NCI-H2171 (cell line): ENCODE data around the gene PARD6G.

Experiments
- DNase-seq: peaks from one replicate; lab custom pipeline; 2025; lab: John Stamatoyannopoulos, UW

Gene PARD6G

GRCh38 chr18:80147037-80147417, 100.3 kb downstream of the PARD6G start:
- no peak for DNase-seq

GRCh38 chr18:80145196-80145804, 102.0 kb downstream of the PARD6G start:
- no peak for DNase-seq

GRCh38 chr18:80143881-80144280, 103.4 kb downstream of the PARD6G start:
- DNase-seq = no peak

- no peak for DNase-seq
Observed at GRCh38 chr18:80140455-80140985, 106.8 kb downstream of the PARD6G start.

GRCh38 chr18:80137976-80138375, 109.3 kb downstream of the PARD6G start:
- no peak for DNase-seq

GRCh38 chr18:80137137-80137536, 110.2 kb downstream of the PARD6G start:
- DNase-seq = no peak

- DNase-seq = no peak
Observed at GRCh38 chr18:80136679-80137078, 110.6 kb downstream of the PARD6G start.

GRCh38 chr18:80135136-80135535, 112.2 kb downstream of the PARD6G start:
- DNase-seq = no peak

GRCh38 chr18:80133124-80133523, 114.2 kb downstream of the PARD6G start:
- DNase-seq = no peak

- no peak for DNase-seq
Observed at GRCh38 chr18:80132180-80132812, 115.0 kb downstream of the PARD6G start.

- DNase-seq = no peak
Observed at GRCh38 chr18:80130555-80130954, 116.8 kb downstream of the PARD6G start.

- DNase-seq = no peak
Observed at GRCh38 chr18:80129672-80130367, 117.5 kb downstream of the PARD6G start.

GRCh38 chr18:80127635-80128034, 119.7 kb downstream of the PARD6G start:
- no peak for DNase-seq

GRCh38 chr18:80126797-80127196, 120.5 kb downstream of the PARD6G start:
- DNase-seq = no peak

- no peak for DNase-seq
Observed at GRCh38 chr18:80124131-80124530, 123.2 kb downstream of the PARD6G start.

- DNase-seq = no peak
Observed at GRCh38 chr18:80120932-80121331, 126.4 kb downstream of the PARD6G start.

GRCh38 chr18:80119111-80119510, 128.2 kb downstream of the PARD6G start:
- no peak for DNase-seq

- DNase-seq = no peak
Observed at GRCh38 chr18:80115035-80115434, 132.3 kb downstream of the PARD6G start.

- no peak for DNase-seq
Observed at GRCh38 chr18:80112624-80113248, 134.6 kb downstream of the PARD6G start.

GRCh38 chr18:80109676-80110078, 137.6 kb downstream of the PARD6G start:
- peak; percentile 6 for DNase-seq

GRCh38 chr18:80108739-80109675, 138.3 kb downstream of the PARD6G start, which contains the start of gene ADNP2:
Gene ADNP2 (plus strand): TSS chr18:80109262. CDS start chr18:80117543, 8,281 bp downstream.
- DNase-seq = peak; percentile 74
